Pancreas (tissue), 10 donors: ENCODE data around the gene ADSS2. TPM values are rescaled to one million over a fixed set of nuclear protein-coding genes. Genes with fewer than 3 reads are reported as not detected.

ENCODE experiments used
- ATAC-seq, 4 donors: fragments of 200-7000 bp; cut with Tn5 transposase; one replicate each; pipeline versions ENCODE4 v1.8.0 to v1.9.1; 2020; ENCODE audit warnings: mild to moderate bottlenecking in 4 of 4, moderate library complexity in 4 of 4
- DNase-seq, 6 donors: peaks; one replicate each; pipeline ENCODE4 v3.0.0-alpha.2; 2020
- FAIRE-seq: peaks from 2 replicates; lab custom pipeline; 2012; peaks lifted over from hg19 to GRCh38; lab: Jason Lieb, UNC
- H3K27ac ChIP-seq, 4 donors: fragments of 200-600 bp; sonication (generic); 1 replicate in 3 of 4; 2 replicates in 1 of 4; pipeline versions ENCODE4 v1.5.0 to v1.8.0; 2020
- H3K27me3 ChIP-seq, 4 donors: fragments of 200-600 bp; one replicate each; pipeline ENCODE4 v1.8.0; 2021
- H3K36me3 ChIP-seq, 3 donors: fragments of 200-600 bp; sonication (generic) in 1 of 3; one replicate each; pipeline versions ENCODE4 v1.5.0 to v1.8.0; 2020 to 2021
- H3K4me1 ChIP-seq, 3 donors: fragments of 200-600 bp; one replicate each; pipeline ENCODE4 v1.8.0; 2021
- H3K4me3 ChIP-seq, 4 donors: fragments of 200-600 bp; sonication (generic) in 2 of 4; one replicate each; pipeline versions ENCODE4 v1.5.0 to v1.8.0; 2020 to 2021
- H3K9me3 ChIP-seq, 4 donors: fragments of 200-600 bp; one replicate each; pipeline ENCODE4 v1.8.0; 2021
- WGBS, 2 donors: extraction: QIAGEN DNeasy Blood & Tissue Kit; methylation state at CpG; one replicate each; pipeline ENCODE4 v1.1.7; 2013; 5-methylcytosine and 5-hydroxymethylcytosine counted together
- intact Hi-C, 3 donors: fragments of 100-400 bp; cut with DNase I; formaldehyde crosslinking; loops; one replicate each; pipeline versions ENCODE4 v1.11.1 to v1.14.2; 2022
- polyA plus RNA-seq, 2 donors: library from polyadenylated mRNA; stranded (reverse); fragments of 200-250 nt; gene quantifications; one replicate each; pipeline ENCODE4 v1.2.3, GENCODE V29; 2013
- total RNA-seq, 6 donors: library from RNA; stranded (reverse); fragmentation: NEBNext Ultra II Directional in 4 of 6; extraction: Animal tissue kit (Norgen Biotek cat#: 25700) in 4 of 6; gene quantifications; one replicate each; pipeline versions ENCODE4 v1.2.1 to v1.2.4, GENCODE V29; 2021 to 2023
- TF ChIP-seq, protein P1 (sequence below), 4 donors: fragments of 200-600 bp; sonication (generic) in 3 of 4; IDR thresholded peaks; one replicate each; pipeline versions ENCODE4 v1.5.0 to v1.8.0; 2021; ENCODE audit warnings: antibody characterized with exemption in 4 of 4
- donor health status: healthy with polysubstance abuse.
- donor health status: DM: no; HTN: no; CAD: no; lungs with moderate emphysema.
- donor health status: DM: no; HTN: no; CAD: no.
- donor health status: control.
- donor health status: control.
- donor health status: Bipolar disorder and iron deficiency.
- donor health status: DM: yes; HTN: yes; CAD: no.
- donor health status: DM: no; HTN: no; CAD: no.
- donor health status: DM: no; HTN: no; CAD: no.
- donor health status: DM: yes; HTN: yes; CAD: no.

Gene ADSS2
- total and polyA plus RNA-seq, 8 donors = 8.6 to 21.9 (median 14.5) TPM

DNA sequence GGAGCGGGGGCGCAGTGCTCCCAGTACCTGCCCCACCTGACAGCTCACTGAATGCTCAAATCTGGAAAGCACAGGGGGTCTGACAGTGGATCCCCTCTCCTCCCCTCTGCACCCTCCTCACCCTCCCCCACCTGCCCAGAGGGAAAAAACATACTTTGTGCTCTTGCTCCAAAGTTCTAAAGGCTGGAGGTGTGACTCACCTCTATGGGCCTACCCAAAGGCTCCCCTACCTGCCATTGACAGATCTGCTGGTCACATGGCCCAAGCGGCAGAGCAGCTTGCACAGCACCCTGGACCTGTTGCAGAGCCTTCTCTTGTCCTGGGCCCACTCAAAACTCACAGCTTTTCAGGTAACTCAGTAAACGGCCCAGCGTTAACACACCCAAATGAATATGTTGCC is 55.7 kb downstream of the ADSS2 start:
- Histone ChIP-seq H3K36me3 (no peaks in the 10 kb centered on the region), H3K4me3 (no peak overlapping the region), H3K9me3 (no peaks in the 10 kb centered on the region), H3K27me3 (no peaks in the 10 kb centered on the region), H3K4me1 (no peaks in the 10 kb centered on the region), H3K27ac (no peak overlapping the region)
- no peak for ATAC-seq
- 75% methylated on average over 5 of the region's 5 CpGs for WGBS, 2 donors
- no peak for DNase-seq
- intact Hi-C loops = no loop called here
- FAIRE-seq = no peak
- TF ChIP-seq, protein P1, sequence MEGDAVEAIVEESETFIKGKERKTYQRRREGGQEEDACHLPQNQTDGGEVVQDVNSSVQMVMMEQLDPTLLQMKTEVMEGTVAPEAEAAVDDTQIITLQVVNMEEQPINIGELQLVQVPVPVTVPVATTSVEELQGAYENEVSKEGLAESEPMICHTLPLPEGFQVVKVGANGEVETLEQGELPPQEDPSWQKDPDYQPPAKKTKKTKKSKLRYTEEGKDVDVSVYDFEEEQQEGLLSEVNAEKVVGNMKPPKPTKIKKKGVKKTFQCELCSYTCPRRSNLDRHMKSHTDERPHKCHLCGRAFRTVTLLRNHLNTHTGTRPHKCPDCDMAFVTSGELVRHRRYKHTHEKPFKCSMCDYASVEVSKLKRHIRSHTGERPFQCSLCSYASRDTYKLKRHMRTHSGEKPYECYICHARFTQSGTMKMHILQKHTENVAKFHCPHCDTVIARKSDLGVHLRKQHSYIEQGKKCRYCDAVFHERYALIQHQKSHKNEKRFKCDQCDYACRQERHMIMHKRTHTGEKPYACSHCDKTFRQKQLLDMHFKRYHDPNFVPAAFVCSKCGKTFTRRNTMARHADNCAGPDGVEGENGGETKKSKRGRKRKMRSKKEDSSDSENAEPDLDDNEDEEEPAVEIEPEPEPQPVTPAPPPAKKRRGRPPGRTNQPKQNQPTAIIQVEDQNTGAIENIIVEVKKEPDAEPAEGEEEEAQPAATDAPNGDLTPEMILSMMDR (IDR thresholded peaks at IDR 0.05) = no peak

DNA sequence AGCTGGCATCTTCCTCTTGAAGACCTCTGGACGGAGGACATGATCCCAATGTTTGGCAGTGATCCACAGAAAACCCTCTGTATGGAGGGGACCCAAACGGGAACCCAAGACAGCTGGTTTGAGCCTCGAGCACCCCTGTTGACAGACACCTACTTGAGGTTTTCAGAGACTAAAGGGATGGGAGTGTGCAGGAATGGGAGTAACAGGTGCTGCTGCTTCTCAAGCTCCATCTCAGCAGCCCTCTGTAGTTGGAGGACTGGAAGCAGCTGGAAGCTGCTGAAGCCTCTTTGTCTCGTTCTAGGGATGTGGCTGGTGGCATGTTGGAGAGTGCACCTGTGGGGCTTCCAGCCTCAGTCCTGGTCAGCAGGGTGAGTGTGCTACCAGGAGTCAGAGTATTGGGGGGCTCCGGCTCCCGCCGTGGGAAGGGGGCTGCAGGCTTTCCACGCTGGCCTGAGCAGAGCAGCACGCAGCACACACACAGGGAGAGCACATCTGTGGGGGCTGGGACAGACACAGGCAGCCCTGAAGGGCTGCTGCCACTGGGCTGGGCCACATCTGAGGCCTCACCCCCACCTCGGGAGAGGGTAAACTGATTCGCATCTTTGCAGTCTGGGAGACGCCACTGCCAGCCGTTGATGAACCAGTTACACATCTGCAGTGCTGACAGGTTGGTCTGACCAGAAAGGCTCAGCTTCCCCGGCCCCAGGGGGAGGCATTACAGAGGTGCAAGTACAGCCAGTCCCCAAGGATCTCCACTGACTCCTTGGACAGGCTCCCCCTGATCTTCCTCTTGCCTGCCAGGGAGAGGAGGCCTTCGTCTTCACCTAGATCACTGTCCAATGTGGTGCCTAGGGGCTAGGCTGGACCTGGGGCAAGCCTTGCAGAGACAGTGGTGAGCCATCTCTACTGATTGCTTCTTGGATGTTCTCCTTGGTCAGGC is 56.6 kb downstream of the ADSS2 start:
- Histone ChIP-seq H3K4me1 (no peaks in the 10 kb centered on the region), H3K9me3 (no peaks in the 10 kb centered on the region), H3K27ac (no peak overlapping the region), H3K36me3 (no peaks in the 10 kb centered on the region), H3K4me3 (no peak overlapping the region), H3K27me3 (no peaks in the 10 kb centered on the region)
- FAIRE-seq (no peak), ATAC-seq (no peak), DNase-seq (no peak)
- TF ChIP-seq, protein P1 (IDR thresholded peaks at IDR 0.05) = no peak
- intact Hi-C loops = no loop called here
- WGBS, 2 donors = 88 to 90% methylated on average over 15 of the region's 15 CpGs

DNA sequence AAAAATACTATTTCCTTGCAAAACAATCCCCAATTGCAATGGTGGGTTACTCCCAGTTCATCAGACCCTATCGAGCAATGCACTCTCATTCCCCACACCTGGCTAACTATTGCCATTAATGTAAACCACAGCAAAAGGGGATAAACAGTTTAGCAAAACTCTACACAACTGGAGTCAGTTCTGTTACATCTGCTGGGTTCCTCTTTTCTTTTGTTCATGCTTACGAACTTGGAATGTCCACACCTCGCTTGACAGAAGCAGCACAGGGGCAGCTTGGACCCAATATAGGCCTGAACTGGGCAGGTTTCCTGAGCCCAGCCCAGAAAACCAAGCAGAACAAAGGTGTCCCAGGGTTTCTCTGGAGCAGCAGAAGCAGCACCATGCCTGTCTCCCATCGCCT is 57.4 kb downstream of the ADSS2 start:
- no peak for DNase-seq
- no peak overlapping the region for H3K4me3 ChIP-seq
- ATAC-seq = no peak
- TF ChIP-seq, protein P1 (IDR thresholded peaks at IDR 0.05) = no peak
- no peak for FAIRE-seq
- no peaks in the 10 kb centered on the region for H3K27me3 ChIP-seq
- WGBS, 2 donors = 72% methylated on average over 4 of the region's 4 CpGs
- intact Hi-C loops = no loop called here
- H3K27ac ChIP-seq = no peak overlapping the region
- H3K36me3 ChIP-seq = no peaks in the 10 kb centered on the region
- H3K9me3 ChIP-seq = no peaks in the 10 kb centered on the region
- no peaks in the 10 kb centered on the region for H3K4me1 ChIP-seq

DNA sequence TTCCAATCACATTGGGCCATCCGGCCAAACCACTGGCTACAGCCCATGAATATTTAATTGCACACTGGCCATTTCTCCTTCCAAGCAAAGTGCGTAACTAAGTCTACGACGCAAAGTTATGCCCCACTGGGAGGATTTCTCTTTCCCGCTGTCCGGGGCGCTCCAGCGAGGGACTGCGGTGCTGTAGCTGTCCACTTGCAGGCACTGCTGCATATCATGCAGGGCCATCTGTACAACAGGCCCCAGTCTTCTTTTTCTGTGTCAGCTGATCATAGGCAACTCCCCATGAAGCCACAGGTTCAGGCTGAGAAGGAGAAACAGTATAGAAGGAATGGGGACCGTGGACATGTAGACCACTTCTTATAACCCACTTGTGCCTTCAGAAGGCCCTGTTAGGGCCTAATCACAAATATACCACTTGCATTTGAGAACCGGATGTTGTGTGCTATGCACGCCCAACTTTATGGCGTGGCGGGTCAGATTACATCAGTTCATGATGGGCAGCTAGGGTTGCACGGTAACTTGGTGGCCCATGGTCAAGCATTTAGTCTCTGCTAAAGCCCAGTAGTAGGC is 58.0 kb downstream of the ADSS2 start:
- H3K4me1 ChIP-seq = no peaks in the 10 kb centered on the region
- 96 to 98% methylated on average over 15 of the region's 15 CpGs for WGBS, 2 donors
- TF ChIP-seq, protein P1 (IDR thresholded peaks at IDR 0.05) = no peak
- ATAC-seq (no peak), DNase-seq (no peak), FAIRE-seq (no peak)
- no peak overlapping the region for H3K4me3 ChIP-seq
- no peaks in the 10 kb centered on the region for H3K36me3 ChIP-seq
- intact Hi-C loops = no loop called here
- no peaks in the 10 kb centered on the region for H3K27me3 ChIP-seq
- H3K27ac ChIP-seq = no peak overlapping the region
- H3K9me3 ChIP-seq = no peaks in the 10 kb centered on the region

DNA sequence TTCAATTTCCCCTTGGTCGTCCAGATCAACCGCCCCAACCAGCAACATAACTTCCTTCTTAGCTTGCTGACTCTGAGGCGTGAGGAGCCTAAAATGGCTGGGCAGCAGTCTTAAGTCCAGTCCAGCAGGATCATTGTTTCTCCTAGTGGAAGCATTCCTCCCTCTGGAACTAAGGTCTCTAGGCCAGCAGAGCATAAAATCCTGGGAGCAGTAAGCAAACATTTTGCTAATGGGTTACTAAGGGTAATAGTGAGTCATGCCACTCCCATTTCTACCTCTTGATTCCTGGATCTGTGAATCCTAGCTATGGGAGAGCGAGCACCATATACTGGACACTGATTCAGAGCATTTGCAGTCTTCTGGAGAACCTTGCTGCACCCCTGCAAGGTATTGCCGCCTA is 59.9 kb downstream of the ADSS2 start:
- Histone ChIP-seq H3K4me1 (no peaks in the 10 kb centered on the region), H3K27ac (no peak overlapping the region), H3K4me3 (no peak overlapping the region), H3K27me3 (no peaks in the 10 kb centered on the region), H3K9me3 (no peaks in the 10 kb centered on the region), H3K36me3 (no peaks in the 10 kb centered on the region)
- TF ChIP-seq, protein P1 (IDR thresholded peaks at IDR 0.05) = no peak
- FAIRE-seq = no peak
- DNase-seq = no peak
- ATAC-seq = peak in 2 of 4 donors; percentile 18 to 25
- intact Hi-C loops = no loop called here
- 93 to 96% methylated on average over 5 of the region's 5 CpGs for WGBS, 2 donors
